Measurements from ENCODE around the gene PRDM1. TPM values are rescaled to one million over a fixed set of nuclear protein-coding genes. Genes with fewer than 3 reads are reported as not detected.

The PRDM1 gene
- total RNA-seq, 1 donor from 2014 or later = 2.3 TPM

GRCh38 chr6:106134906-106135634 is 48.9 kb downstream of the PRDM1 start:
- Mint-ChIP-seq H3K27ac (no peak overlapping the region), H3K36me3 (no peaks in the 10 kb centered on the region), H3K27me3 (ENCODE audit: low read depth) (peaks cover 3% of the 10 kb centered on the region), H3K4me3 (no peak overlapping the region), H3K4me1 (peaks cover 6% of the 10 kb centered on the region), H3K9me3 (no peaks in the 10 kb centered on the region)
- TF ChIP-seq CTCF (IDR thresholded peaks at IDR 0.05; ENCODE audit: unreplicated experiment) = no peak
- no peak for DNase-seq (ENCODE audit: low spot score in 2 of 2, unreplicated experiment in 2 of 2)

DNA sequence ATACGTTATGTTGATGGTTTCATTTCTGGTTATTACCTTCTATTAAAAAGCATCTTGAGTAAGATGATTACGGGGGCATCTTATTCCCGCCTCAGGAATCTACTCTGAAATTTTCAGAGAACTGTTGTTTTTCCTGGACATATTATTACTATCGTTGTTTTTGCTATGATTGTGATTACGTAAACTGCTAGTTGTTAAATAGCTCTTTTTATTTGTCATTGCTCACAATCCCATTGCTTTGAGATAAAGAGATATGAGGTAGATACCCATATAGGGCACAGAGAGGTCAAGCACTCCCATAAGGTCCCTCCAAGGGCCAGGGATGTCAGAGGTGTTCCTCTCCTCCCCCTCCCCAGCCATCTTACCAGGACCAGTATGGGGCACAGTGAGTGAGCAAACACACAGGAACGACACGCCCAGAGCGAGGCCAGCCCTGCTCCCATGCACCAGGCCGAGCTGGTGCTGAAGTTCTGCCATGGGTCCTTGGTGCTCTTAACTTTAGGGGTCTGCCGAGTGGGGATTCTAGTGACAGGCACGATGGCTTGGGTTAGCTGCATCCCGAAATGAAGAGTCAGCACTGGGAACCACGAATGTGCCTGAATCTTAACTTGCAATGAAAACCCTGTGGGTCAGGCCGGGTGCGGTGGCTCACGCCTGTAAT is 49.9 kb downstream of the PRDM1 start:
- Mint-ChIP-seq H3K27me3 (ENCODE audit: low read depth) (peaks cover 6% of the 10 kb centered on the region), H3K4me1 (peaks cover 2% of the 10 kb centered on the region), H3K36me3 (no peaks in the 10 kb centered on the region), H3K27ac (no peak overlapping the region), H3K9me3 (no peaks in the 10 kb centered on the region), H3K4me3 (no peak overlapping the region)
- TF ChIP-seq CTCF (IDR thresholded peaks at IDR 0.05; ENCODE audit: unreplicated experiment) = no peak
- no peak for DNase-seq (ENCODE audit: low spot score in 2 of 2, unreplicated experiment in 2 of 2)

DNA sequence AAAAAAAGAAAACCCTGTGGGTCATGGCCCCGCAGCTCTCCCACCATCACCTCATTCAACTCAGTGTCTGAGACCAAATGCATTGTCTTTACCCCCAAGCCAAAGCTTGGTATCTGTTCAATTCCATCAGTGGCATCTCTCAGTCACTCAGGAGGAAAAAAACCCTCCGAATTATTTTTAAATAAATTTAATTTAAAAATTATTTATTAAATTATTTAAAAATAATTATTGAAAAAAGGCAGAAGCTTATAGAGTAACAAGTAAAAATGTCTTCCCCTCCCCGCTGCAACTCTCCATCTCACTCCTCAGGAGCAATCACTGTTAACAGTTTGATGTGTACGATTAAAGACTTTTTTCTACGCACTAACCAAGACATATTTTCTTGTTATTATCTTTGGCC is 50.7 kb downstream of the PRDM1 start:
- no peak overlapping the region for H3K4me3 Mint-ChIP-seq
- H3K4me1 Mint-ChIP-seq = peaks cover 4% of the 10 kb centered on the region
- H3K36me3 Mint-ChIP-seq = no peaks in the 10 kb centered on the region
- H3K27me3 Mint-ChIP-seq (ENCODE audit: low read depth) = peaks cover 6% of the 10 kb centered on the region
- H3K27ac Mint-ChIP-seq = no peak overlapping the region
- no peaks in the 10 kb centered on the region for H3K9me3 Mint-ChIP-seq
- TF ChIP-seq CTCF (IDR thresholded peaks at IDR 0.05; ENCODE audit: unreplicated experiment) = no peak
- DNase-seq (ENCODE audit: low spot score in 2 of 2, unreplicated experiment in 2 of 2) = no peak

GRCh38 chr6:106138151-106138550 is 52.0 kb downstream of the PRDM1 start:
- Mint-ChIP-seq H3K27me3 (ENCODE audit: low read depth) (peaks cover 6% of the 10 kb centered on the region), H3K4me1 (peaks cover 17% of the 10 kb centered on the region), H3K36me3 (no peaks in the 10 kb centered on the region)

DNA sequence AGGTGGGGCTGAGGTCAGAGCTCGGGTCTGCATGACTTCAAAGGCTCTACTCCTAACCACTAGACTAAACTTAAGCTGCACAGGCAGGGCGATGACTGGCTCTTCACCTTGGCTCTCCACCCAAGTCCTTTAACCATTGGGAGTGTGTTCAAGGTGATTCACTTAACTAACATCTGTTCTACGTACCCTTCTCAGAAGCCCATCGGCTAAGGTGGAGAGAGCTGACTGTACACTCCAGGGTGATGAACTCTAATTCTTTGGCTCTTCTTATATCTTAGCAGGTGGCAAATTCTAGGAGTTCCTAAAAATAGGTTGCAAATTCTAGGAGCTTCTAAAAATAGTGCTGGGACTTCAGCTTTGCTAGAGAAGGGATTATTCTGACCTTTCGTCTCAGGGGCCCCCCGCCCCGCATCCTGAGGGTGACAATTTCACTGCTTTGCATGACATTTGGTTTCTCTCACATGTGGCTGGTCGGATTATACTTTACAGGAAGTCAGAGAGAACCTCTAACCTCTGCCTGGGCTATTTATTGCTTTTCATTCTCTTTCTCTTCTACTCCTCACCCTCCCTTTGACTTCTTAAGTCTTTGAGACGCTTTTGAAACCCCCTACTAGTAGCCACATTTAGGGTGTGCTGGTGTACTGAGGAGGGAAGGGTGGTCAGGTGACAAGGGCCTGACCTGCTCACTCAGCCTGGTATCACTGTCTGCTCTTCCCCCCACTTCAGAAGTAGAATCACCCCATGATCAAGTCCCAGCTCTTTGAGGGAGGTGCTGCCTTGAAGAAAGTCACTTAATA is 55.5 kb downstream of the PRDM1 start:
- no peak for DNase-seq (ENCODE audit: low spot score in 2 of 2, unreplicated experiment in 2 of 2)
- Mint-ChIP-seq H3K27me3 (ENCODE audit: low read depth) (peaks cover 4% of the 10 kb centered on the region), H3K9me3 (no peaks in the 10 kb centered on the region), H3K4me1 (peaks cover 35% of the 10 kb centered on the region), H3K36me3 (no peaks in the 10 kb centered on the region), H3K27ac (no peak overlapping the region), H3K4me3 (no peak overlapping the region)
- TF ChIP-seq CTCF (IDR thresholded peaks at IDR 0.05; ENCODE audit: unreplicated experiment) = no peak

More at GRCh38 chr6:106138151-106138550, 52.0 kb downstream of the PRDM1 start:
- no peak overlapping the region for H3K27ac Mint-ChIP-seq
- DNase-seq (ENCODE audit: low spot score in 2 of 2, unreplicated experiment in 2 of 2) = no peak
- TF ChIP-seq CTCF (IDR thresholded peaks at IDR 0.05; ENCODE audit: unreplicated experiment) = no peak
- no peak overlapping the region for H3K4me3 Mint-ChIP-seq
- H3K9me3 Mint-ChIP-seq = no peaks in the 10 kb centered on the region

Measured in mesothelial cell of epicardium (in vitro differentiated cells).